ENCODE measurements around the gene FSIP1.

The FSIP1 gene

GRCh38 chr15:39756806-39757522 is 25.7 kb downstream of the FSIP1 start:
- peak; percentile 50 for DNase-seq

- DNase-seq: no peak
Observed at GRCh38 chr15:39752991-39753390, 29.6 kb downstream of the FSIP1 start.

- DNase-seq: no peak
Observed at GRCh38 chr15:39752246-39752645, 30.4 kb downstream of the FSIP1 start.

GRCh38 chr15:39748276-39748675 is 34.4 kb downstream of the FSIP1 start:
- no peak for DNase-seq

GRCh38 chr15:39747326-39747725 is 35.3 kb downstream of the FSIP1 start:
- no peak for DNase-seq

- no peak for DNase-seq
Observed at GRCh38 chr15:39746714-39747276, 35.8 kb downstream of the FSIP1 start.

GRCh38 chr15:39746176-39746575 is 36.5 kb downstream of the FSIP1 start:
- no peak for DNase-seq

- no peak for DNase-seq
Observed at GRCh38 chr15:39745415-39745814, 37.2 kb downstream of the FSIP1 start.

- no peak for DNase-seq
Observed at GRCh38 chr15:39744334-39745103, 38.1 kb downstream of the FSIP1 start.

GRCh38 chr15:39743611-39744010 is 39.0 kb downstream of the FSIP1 start:
- no peak for DNase-seq

GRCh38 chr15:39741258-39741657 is 41.4 kb downstream of the FSIP1 start:
- no peak for DNase-seq

GRCh38 chr15:39738998-39739397 is 43.6 kb downstream of the FSIP1 start:
- no peak for DNase-seq

- DNase-seq: no peak
Observed at GRCh38 chr15:39737196-39737550, 45.5 kb downstream of the FSIP1 start.

- DNase-seq: no peak
Observed at GRCh38 chr15:39736412-39737195, 46.0 kb downstream of the FSIP1 start.

GRCh38 chr15:39735120-39735717 is 47.4 kb downstream of the FSIP1 start:
- DNase-seq: no peak

- no peak for DNase-seq
Observed at GRCh38 chr15:39731266-39731665, 51.4 kb downstream of the FSIP1 start.

- DNase-seq: no peak
Observed at GRCh38 chr15:39730552-39730951, 52.1 kb downstream of the FSIP1 start.

GRCh38 chr15:39729500-39729899 is 53.1 kb downstream of the FSIP1 start:
- DNase-seq: no peak

- no peak for DNase-seq
Observed at GRCh38 chr15:39728845-39729244, 53.8 kb downstream of the FSIP1 start.

GRCh38 chr15:39721893-39722292 is 60.7 kb downstream of the FSIP1 start:
- DNase-seq: no peak

- DNase-seq: no peak
Observed at GRCh38 chr15:39720621-39721611, 61.7 kb downstream of the FSIP1 start.

- no peak for DNase-seq
Observed at GRCh38 chr15:39720081-39720480, 62.6 kb downstream of the FSIP1 start.
